Transverse colon (tissue), 4 donors: ENCODE results near the gene LTBP4. TPM values are rescaled to one million over a fixed set of nuclear protein-coding genes. Genes with fewer than 3 reads are reported as not detected.

Experiments used
- DNase-seq: peaks from one replicate; pipeline ENCODE4 v3.0.0-alpha.2; 2019
- H3K27ac ChIP-seq, 4 donors: fragments of 200-600 bp; sonication (generic); 2 replicates each; pipeline ENCODE4 v1.5.1; 2016 to 2018; ENCODE audit warnings: inconsistent platforms in 4 of 4
- H3K27me3 ChIP-seq: fragments of 200-600 bp; sonication (generic); 2 replicates; pipeline ENCODE4 v1.5.1; 2017; ENCODE audit warnings: inconsistent platforms
- H3K36me3 ChIP-seq, 4 donors: fragments of 200-600 bp; sonication (generic); 2 replicates each; pipeline ENCODE4 v1.5.1; 2017 to 2019; ENCODE audit warnings: inconsistent platforms in 4 of 4
- H3K4me1 ChIP-seq, 4 donors: fragments of 200-600 bp; sonication (generic); 2 replicates each; pipeline ENCODE4 v1.5.1; 2017 to 2020; ENCODE audit warnings: inconsistent platforms in 4 of 4
- H3K4me3 ChIP-seq, 4 donors: fragments of 200-600 bp; sonication (generic); 1 replicate in 1 of 4; 2 replicates in 3 of 4; pipeline versions ENCODE4 v1.5.1 to v1.6.1; 2017 to 2019; ENCODE audit warnings: inconsistent platforms in 4 of 4
- H3K9me3 ChIP-seq, 2 donors: fragments of 200-600 bp; sonication (generic); 2 replicates each; pipeline ENCODE4 v1.5.1; 2017 to 2019; ENCODE audit warnings: inconsistent platforms in 2 of 2
- EP300 ChIP-seq: sonication (generic); formaldehyde crosslinking; IDR thresholded peaks from one replicate; pipeline ENCODE4 v1.6.1; 2017; ENCODE audit warnings: antibody characterized with exemption, low read depth
- POLR2A ChIP-seq: fragments of 450-650 bp; IDR thresholded peaks from one replicate; pipeline ENCODE4 v1.6.1; 2016; ENCODE audit warnings: antibody characterized with exemption, mild to moderate bottlenecking, moderate library complexity
- POLR2AphosphoS5 ChIP-seq, 3 donors: sonication (generic); formaldehyde crosslinking; IDR thresholded peaks; one replicate each; pipeline ENCODE4 v1.6.1; 2016; ENCODE audit warnings: antibody characterized with exemption in 3 of 3
- WGBS, 2 donors: methylation state at CpG; one replicate each; pipeline ENCODE4 v1.1.5; 2018; ENCODE audit warnings: low coverage in 1 of 2; 5-methylcytosine and 5-hydroxymethylcytosine counted together
- in situ Hi-C, 4 donors: fragments of 200-750 bp; cut with MboI; loops; one replicate each; pipeline versions ENCODE4 v1.15.0 to v1.15.1; 2017; ENCODE audit warnings: low sequenced_read_pairs in 3 of 4, low pct_ligation_motif_present in 1 of 4, low pct_unique_long_range_greater_than_20kb in 1 of 4
- intact Hi-C: fragments of 100-400 bp; cut with DNase I; formaldehyde crosslinking; loops from one replicate; pipeline ENCODE4 v1.15.1; 2023; ENCODE audit warnings: low total_unique reads
- total RNA-seq, 4 donors: library from RNA; depleted of rRNA; stranded (reverse); fragments of >200 nt; gene quantifications; one replicate each; pipeline ENCODE4 v1.1.0, GENCODE V29; 2016
- TF ChIP-seq, protein P1 (sequence below), 5 experiments: fragments of 200-600 bp in 3 of 5; fragments of 450-650 bp in 2 of 5; sonication (generic) in 3 of 5; IDR thresholded peaks; 1 replicate in 2 of 5; 2 replicates in 3 of 5; pipeline ENCODE4 v1.5.1; 2016 to 2017; ENCODE audit warnings: antibody characterized with exemption in 5 of 5, inconsistent platforms in 3 of 5, mild to moderate bottlenecking in 2 of 5, moderate library complexity in 1 of 5

The LTBP4 gene
- total RNA-seq, 4 donors from 2014 or later = 122 to 477 (median 253) TPM

DNA sequence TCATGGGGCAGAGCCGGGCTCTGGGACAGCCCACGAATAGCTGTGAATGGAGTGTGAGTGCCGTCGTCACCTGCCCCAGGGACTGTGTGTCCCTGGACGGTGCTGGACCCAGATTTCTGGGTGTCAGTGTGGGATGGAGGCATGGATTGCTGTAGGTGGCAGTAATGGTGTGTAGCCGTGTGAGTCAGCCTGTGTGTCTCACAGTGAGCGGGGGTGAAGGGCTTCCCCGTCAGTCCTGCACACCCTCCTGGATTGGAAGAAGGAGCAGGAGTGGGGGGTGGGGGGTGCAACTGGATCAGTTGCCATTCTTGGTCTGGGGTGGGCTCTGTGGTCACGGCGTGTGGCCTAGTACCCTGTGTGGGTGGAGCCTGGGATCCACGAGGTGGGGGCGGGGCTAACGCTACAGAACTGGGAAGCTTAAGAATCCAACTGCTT lies 6.5 kb upstream of the LTBP4 start:
- TF ChIP-seq POLR2AphosphoS5 (IDR thresholded peaks at IDR 0.05) (no peak), EP300 (no peak), POLR2A (no peak)
- TF ChIP-seq, protein P1, sequence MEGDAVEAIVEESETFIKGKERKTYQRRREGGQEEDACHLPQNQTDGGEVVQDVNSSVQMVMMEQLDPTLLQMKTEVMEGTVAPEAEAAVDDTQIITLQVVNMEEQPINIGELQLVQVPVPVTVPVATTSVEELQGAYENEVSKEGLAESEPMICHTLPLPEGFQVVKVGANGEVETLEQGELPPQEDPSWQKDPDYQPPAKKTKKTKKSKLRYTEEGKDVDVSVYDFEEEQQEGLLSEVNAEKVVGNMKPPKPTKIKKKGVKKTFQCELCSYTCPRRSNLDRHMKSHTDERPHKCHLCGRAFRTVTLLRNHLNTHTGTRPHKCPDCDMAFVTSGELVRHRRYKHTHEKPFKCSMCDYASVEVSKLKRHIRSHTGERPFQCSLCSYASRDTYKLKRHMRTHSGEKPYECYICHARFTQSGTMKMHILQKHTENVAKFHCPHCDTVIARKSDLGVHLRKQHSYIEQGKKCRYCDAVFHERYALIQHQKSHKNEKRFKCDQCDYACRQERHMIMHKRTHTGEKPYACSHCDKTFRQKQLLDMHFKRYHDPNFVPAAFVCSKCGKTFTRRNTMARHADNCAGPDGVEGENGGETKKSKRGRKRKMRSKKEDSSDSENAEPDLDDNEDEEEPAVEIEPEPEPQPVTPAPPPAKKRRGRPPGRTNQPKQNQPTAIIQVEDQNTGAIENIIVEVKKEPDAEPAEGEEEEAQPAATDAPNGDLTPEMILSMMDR (IDR thresholded peaks at IDR 0.05) = no peak
- in situ Hi-C loops = loop anchor here in 2 of 4 donors (10.0 to 25.0 kb wide), 2 partner anchors 60 to 282 kb away; no protein-coding TSS in a partner anchor
- peaks cover 40% of the 10 kb centered on the region for H3K27me3 ChIP-seq

DNA sequence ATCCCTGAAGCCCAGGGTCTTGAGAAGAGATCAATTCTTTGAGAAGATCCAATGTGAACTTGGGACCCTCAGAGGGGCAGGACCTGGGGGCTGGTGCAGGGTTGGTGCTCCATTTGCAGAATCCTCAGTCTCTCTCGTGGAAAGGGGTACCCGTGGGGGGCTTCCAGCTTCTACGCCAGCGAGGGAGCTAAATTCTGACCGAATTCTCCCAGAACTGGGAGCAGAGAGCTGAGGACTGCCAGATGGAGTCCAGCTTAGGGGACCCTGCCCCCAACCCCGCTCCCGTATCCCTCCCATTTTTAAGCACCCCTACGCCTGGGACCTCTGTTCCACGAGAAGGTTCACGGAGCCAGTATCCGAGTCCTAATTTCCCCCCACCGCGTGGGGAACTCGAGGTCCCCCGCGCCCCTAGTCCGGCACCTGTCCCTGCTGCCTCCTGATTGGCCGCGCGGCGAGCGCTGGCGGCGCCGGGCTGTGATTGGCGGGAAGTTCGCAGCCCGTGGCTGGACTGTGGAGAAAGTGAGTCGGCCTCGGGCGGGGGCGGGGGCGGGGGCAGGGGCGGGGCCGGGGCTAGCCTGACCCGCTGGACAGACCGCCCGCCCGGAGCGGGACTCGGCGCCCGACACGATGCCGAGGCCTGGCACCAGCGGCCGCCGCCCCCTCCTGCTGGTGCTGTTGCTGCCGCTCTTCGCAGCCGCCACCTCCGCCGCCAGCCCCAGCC lies 4.4 kb upstream of the LTBP4 start:
- in situ Hi-C loops = loop anchor here in 2 of 4 donors (10.0 to 25.0 kb wide), 2 partner anchors 62 to 284 kb away; no protein-coding TSS in a partner anchor
- TF ChIP-seq, protein P1 (IDR thresholded peaks at IDR 0.05) = no peak
- TF ChIP-seq EP300 = no peak
- TF ChIP-seq POLR2A = no peak
- TF ChIP-seq POLR2AphosphoS5 (IDR thresholded peaks at IDR 0.05) = no peak
- peaks cover 58% of the 10 kb centered on the region for H3K27me3 ChIP-seq
- peaks cover 17 to 50% (median 37%) of the 10 kb centered on the region in 4 donors for H3K4me1 ChIP-seq
- no peaks in the 10 kb centered on the region for H3K9me3 ChIP-seq
- H3K36me3 ChIP-seq = no peaks in the 10 kb centered on the region
- peak; percentile 56 for DNase-seq
- H3K4me3 ChIP-seq = peak overlapping the region in 2 of 4 donors; percentile 15 to 35
- WGBS, 2 donors = 7 to 50% methylated on average over 3 to 46 of the region's 53 CpGs
- intact Hi-C loops = no loop called here
- H3K27ac ChIP-seq = no peak overlapping the region

More for the DNA sequence above, 6.5 kb upstream of the LTBP4 start:
- DNase-seq = no peak
- intact Hi-C loops = no loop called here
- no peaks in the 10 kb centered on the region for H3K9me3 ChIP-seq
- H3K36me3 ChIP-seq = no peaks in the 10 kb centered on the region
- H3K4me3 ChIP-seq = no peak overlapping the region
- H3K27ac ChIP-seq = no peak overlapping the region
- H3K4me1 ChIP-seq = peaks cover 6 to 32% (median 20%) of the 10 kb centered on the region in 4 donors
- WGBS, 2 donors = 26% methylated on average over 13 of the region's 13 CpGs; no CpG with 5 or more reads in 1 of the 2 donors

DNA sequence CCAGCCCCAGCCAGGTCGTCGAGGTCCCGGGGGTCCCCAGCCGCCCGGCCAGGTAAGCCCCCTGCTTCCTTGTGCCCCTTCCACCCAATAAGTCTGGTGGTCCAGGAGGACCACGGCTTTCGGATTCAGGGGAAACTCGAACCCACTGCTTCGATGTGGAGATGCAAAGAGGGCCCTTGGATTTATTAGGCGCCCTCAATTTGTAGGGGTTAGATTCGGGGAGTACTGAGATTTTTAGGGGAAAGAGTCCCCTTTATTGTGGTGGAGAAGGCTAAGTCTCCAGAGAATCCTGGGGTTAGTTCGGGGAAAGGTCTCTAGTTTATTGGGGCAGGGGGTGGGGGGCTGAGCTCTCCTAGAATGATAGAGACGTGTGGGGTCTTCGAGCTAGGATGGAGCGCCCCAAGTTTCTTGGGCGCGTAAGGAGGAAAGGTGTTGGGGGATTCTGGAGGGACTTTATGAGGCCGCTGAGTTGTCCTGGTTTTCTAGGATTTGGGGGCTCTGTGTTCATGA lies 3.8 kb upstream of the LTBP4 start:
- DNase-seq = no peak
- TF ChIP-seq, protein P1 (IDR thresholded peaks at IDR 0.05) = no peak
- no peak for TF ChIP-seq POLR2AphosphoS5 (IDR thresholded peaks at IDR 0.05)
- no peak for TF ChIP-seq POLR2A
- TF ChIP-seq EP300 = no peak
- intact Hi-C loops (no loop called here), in situ Hi-C loops (loop anchor here in 2 of 4 donors (10.0 to 25.0 kb wide), 2 partner anchors 63 to 285 kb away; no protein-coding TSS in a partner anchor)
- peaks cover 59% of the 10 kb centered on the region for H3K27me3 ChIP-seq
- no peaks in the 10 kb centered on the region for H3K9me3 ChIP-seq
- H3K27ac ChIP-seq = no peak overlapping the region
- no peaks in the 10 kb centered on the region for H3K36me3 ChIP-seq
- WGBS, 2 donors = 0 to 20% methylated on average over 1 to 13 of the region's 18 CpGs
- peaks cover 22 to 56% (median 44%) of the 10 kb centered on the region in 4 donors for H3K4me1 ChIP-seq
- H3K4me3 ChIP-seq = peak overlapping the region in 2 of 4 donors; percentile 15 to 35

DNA sequence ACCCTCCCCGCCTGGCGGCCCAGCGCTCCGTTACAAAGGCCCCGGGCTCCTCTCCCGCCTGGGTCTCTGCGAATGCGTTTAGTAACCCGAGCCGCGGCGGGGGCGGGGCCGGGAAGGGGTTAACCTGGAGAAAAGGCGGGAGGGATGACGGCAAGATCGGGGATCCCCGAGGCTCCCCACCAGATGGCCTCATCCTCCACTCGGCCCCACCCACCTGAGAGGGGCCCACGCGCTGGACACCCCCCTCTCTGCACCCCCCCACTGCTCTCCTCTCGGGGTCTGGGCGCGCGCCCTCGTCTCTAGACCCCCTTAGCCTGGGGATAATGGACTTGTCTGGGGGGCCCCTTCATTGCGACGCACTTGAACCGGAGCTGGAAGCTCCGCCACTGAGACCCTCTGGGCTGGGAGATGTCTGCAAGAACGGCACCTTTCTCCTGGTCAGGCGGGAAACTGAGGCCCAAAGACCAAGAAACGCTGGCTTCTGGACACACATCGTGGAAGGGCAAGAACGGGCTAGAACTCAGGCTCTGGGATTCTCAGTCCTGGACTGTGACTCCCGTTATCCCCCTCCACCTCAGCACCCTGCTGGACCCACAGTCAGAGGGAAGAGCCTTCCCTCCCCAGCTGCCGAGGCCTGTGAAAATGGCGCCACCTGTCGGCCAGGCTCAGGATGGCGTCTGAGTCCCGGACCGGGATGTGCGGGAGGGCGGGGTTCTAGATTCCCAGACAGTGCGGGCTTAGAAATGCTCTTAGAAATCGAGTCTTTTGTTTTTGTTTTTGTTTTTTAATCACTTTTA lies 2.9 kb upstream of the LTBP4 start:
- H3K27ac ChIP-seq = peak overlapping the region in 2 of 4 donors; percentile 84 to 96
- intact Hi-C loops = loop anchor here (2.0 kb wide), 1 partner anchor 70 kb away; no protein-coding TSS in a partner anchor
- H3K4me1 ChIP-seq = peaks cover 31 to 66% (median 53%) of the 10 kb centered on the region in 4 donors
- peaks cover 59% of the 10 kb centered on the region for H3K27me3 ChIP-seq
- peak; percentile 92 for DNase-seq
- WGBS, 2 donors = 0% methylated on average over 6 to 21 of the region's 46 CpGs
- no peaks in the 10 kb centered on the region for H3K9me3 ChIP-seq
- H3K4me3 ChIP-seq = peak overlapping the region in 1 of 4 donors; percentile 5
- no peaks in the 10 kb centered on the region for H3K36me3 ChIP-seq
- TF ChIP-seq POLR2A (no peak), EP300 (no peak), POLR2AphosphoS5 (IDR thresholded peaks at IDR 0.05) (peak in 1 of 3 donors; percentile 23)
- TF ChIP-seq, protein P1 (IDR thresholded peaks at IDR 0.05) = peak; percentile 95 to 99 (median 98)
- in situ Hi-C loops = loop anchor here in 2 of 4 donors (10.0 to 25.0 kb wide), 2 partner anchors 64 to 286 kb away; no protein-coding TSS in a partner anchor
